H1 (cell line): ENCODE data around the gene ABCA2.

Source experiments
- BACH1 ChIP-seq: IDR thresholded peaks from 2 replicates; pipeline ENCODE4 v1.6.1; 2012; ENCODE audit warnings: low read length, improper control_type of control experiment
- CEBPB ChIP-seq: IDR thresholded peaks from 2 replicates; pipeline ENCODE4 v1.6.1; 2012; ENCODE audit warnings: low read depth, low read length
- CHD2 ChIP-seq: IDR thresholded peaks from 2 replicates; pipeline ENCODE4 v1.6.1; 2012; ENCODE audit warnings: low read length, improper control_type of control experiment
- EGR1 ChIP-seq: IDR thresholded peaks from 2 replicates; pipeline ENCODE4 v1.6.1; 2011; ENCODE audit warnings: low read depth, low read length, borderline replicate concordance
- EP300 ChIP-seq, 2 experiments: IDR thresholded peaks; 1 replicate in 1 of 2; 2 replicates in 1 of 2; pipeline ENCODE4 v1.6.1; 2011 to 2012; ENCODE audit warnings: low read depth in 2 of 2, low read length in 2 of 2, mild to moderate bottlenecking in 2 of 2, borderline replicate concordance in 1 of 2, inconsistent platforms in 1 of 2, moderate library complexity in 1 of 2
- EZH2 ChIP-seq: fragments of 200-600 bp; sonication (generic); IDR thresholded peaks from 2 replicates; pipeline ENCODE4 v1.7.1; 2012; ENCODE audit warnings: low read depth, mild to moderate bottlenecking, moderate library complexity, low read length, inconsistent platforms; ENCODE audit not compliant: severe bottlenecking
- POLR2A ChIP-seq, 2 experiments: IDR thresholded peaks; 1 replicate in 1 of 2; 2 replicates in 1 of 2; pipeline ENCODE4 v1.6.1; 2011; ENCODE audit warnings: low read depth in 2 of 2, low read length in 2 of 2, mild to moderate bottlenecking in 2 of 2; ENCODE audit errors: control extremely low read depth in 1 of 2
- RNF2 ChIP-seq: fragments of 200-900, 300-1000 bp; sonication (generic); IDR thresholded peaks from 2 replicates; pipeline ENCODE4 v1.7.1; 2016; ENCODE audit warnings: borderline replicate concordance, low read depth, mild to moderate bottlenecking, antibody characterized with exemption, low read length; ENCODE audit not compliant: poor library complexity, severe bottlenecking; ENCODE audit errors: missing control alignments
- RXRA ChIP-seq: IDR thresholded peaks from 2 replicates; pipeline ENCODE4 v1.6.1; 2011; ENCODE audit warnings: low read depth, mild to moderate bottlenecking, low read length, moderate library complexity; ENCODE audit not compliant: insufficient read depth
- SRF ChIP-seq: IDR thresholded peaks from 2 replicates; pipeline ENCODE4 v1.6.1; 2011; ENCODE audit warnings: mild to moderate bottlenecking, low read depth, low read length, moderate library complexity
- TF ChIP-seq, protein P1 (sequence below), 3 experiments: IDR thresholded peaks; 1 replicate in 2 of 3; 2 replicates in 1 of 3; pipeline versions ENCODE4 v1.5.1 to v1.6.1; 2011; ENCODE audit warnings: low read length in 3 of 3, mild to moderate bottlenecking in 3 of 3, inconsistent platforms in 2 of 3, low read depth in 1 of 3, moderate library complexity in 1 of 3; ENCODE audit not compliant: insufficient read depth in 1 of 3; ENCODE audit errors: control extremely low read depth in 1 of 3

DNA sequence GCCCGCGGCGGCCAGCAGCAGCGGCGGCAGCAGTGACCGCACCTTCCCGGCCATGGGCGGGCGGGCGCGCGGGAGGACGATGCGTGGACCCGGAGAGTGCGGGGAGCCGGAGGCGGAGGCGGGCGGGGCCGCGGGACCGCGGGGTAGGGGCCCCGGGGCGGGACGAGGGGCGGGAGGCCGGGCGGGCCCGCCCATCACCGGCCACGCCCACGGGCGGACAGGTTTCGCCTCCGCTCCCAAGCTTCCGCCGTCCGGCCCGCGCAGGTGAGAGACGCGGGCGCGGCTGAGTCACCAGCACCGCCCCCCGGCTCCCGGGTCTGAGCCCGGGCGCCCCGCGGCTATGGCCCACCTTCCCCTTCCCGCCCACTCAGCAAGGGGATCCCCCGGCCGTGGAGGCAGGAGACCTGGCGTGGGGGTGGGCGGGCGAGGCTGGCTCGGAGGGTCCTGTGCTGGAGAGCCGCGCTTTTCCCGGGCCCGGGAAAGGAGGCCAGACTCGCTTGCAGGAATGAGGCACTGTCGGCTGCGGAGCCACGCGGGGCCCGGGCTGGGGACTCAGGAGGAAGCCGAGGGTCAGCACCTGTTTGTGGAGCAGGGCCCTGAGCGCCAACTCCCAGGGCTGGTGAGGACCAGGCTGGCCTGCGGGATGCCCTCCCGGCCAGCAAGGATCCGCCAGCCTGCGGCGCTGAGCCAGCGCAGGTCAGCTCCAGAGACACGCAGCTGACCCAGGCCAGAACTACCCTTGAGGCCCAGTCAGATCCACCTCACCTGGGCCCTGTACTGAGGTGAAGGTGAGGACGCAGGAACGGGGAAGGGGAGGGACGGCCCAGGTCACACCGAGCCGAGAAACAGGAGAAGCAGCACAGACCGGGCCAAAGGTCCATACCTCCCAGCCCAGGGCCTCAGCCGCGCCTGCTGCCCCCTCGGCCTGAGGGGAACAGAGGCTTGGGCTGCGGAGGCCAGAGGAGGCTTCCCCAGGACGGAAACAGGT is 26.2 kb upstream of the ABCA2 start, which contains the start of gene ENTPD2:
- TF ChIP-seq EZH2 (peak; percentile 51), POLR2A (IDR thresholded peaks at IDR 0.05; ENCODE audit: control extremely low read depth in 1 of 2, low read depth in 2 of 2, low read length in 2 of 2) (no peak), EGR1 (no peak), RXRA (no peak), SRF (no peak), EP300 (IDR thresholded peaks at IDR 0.05; ENCODE audit: borderline replicate concordance in 1 of 2, low read depth in 2 of 2, low read length in 2 of 2) (no peak), CHD2 (no peak), BACH1 (no peak), RNF2 (no peak), CEBPB (no peak)
- TF ChIP-seq, protein P1, sequence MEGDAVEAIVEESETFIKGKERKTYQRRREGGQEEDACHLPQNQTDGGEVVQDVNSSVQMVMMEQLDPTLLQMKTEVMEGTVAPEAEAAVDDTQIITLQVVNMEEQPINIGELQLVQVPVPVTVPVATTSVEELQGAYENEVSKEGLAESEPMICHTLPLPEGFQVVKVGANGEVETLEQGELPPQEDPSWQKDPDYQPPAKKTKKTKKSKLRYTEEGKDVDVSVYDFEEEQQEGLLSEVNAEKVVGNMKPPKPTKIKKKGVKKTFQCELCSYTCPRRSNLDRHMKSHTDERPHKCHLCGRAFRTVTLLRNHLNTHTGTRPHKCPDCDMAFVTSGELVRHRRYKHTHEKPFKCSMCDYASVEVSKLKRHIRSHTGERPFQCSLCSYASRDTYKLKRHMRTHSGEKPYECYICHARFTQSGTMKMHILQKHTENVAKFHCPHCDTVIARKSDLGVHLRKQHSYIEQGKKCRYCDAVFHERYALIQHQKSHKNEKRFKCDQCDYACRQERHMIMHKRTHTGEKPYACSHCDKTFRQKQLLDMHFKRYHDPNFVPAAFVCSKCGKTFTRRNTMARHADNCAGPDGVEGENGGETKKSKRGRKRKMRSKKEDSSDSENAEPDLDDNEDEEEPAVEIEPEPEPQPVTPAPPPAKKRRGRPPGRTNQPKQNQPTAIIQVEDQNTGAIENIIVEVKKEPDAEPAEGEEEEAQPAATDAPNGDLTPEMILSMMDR (IDR thresholded peaks at IDR 0.05; ENCODE audit: control extremely low read depth in 1 of 3, insufficient read depth in 1 of 3, low read depth in 1 of 3, low read length in 3 of 3) = no peak
